GM23338 (cell line): ENCODE measurements around the gene CCN5. TPM values are rescaled to one million over a fixed set of nuclear protein-coding genes. Genes with fewer than 3 reads are reported as not detected.
A peak's percentile ranks its signal among the peaks of the same experiment; 100 is the strongest.

Experiments
- ATAC-seq: fragments of 200-7000 bp; cut with Tn5 transposase; 3 replicates; pipeline ENCODE4 v1.9.1; 2020
- DNase-seq: peaks from one replicate; pipeline ENCODE4 v3.0.0-alpha.2; 2015; ENCODE audit warnings: low spot score
- H2AFZ ChIP-seq: fragments of 200-600 bp; sonication (generic); 2 replicates; pipeline ENCODE4 v1.8.0; 2016; ENCODE audit warnings: antibody characterized with exemption, mild to moderate bottlenecking, moderate library complexity
- H3F3A ChIP-seq: fragments of 200-600 bp; sonication (generic); replicated peaks from 2 replicates; pipeline ENCODE4 v1.8.0; 2017; ENCODE audit warnings: antibody characterized with exemption, mixed run types, low read depth
- H3K27ac ChIP-seq: fragments of 200-600 bp; sonication (generic); 2 replicates; pipeline ENCODE4 v1.6.1; 2016; ENCODE audit warnings: low read depth
- H3K27me3 ChIP-seq: fragments of 200-600 bp; sonication (generic); 2 replicates; pipeline ENCODE4 v1.8.0; 2016; ENCODE audit warnings: mild to moderate bottlenecking, mixed run types, moderate library complexity; ENCODE audit not compliant: insufficient read depth
- H3K36me3 ChIP-seq: fragments of 200-600 bp; sonication (generic); 2 replicates; pipeline ENCODE4 v1.8.0; 2016; ENCODE audit warnings: mild to moderate bottlenecking; ENCODE audit not compliant: insufficient read depth
- H3K4me1 ChIP-seq: fragments of 200-600 bp; sonication (generic); 2 replicates; pipeline ENCODE4 v1.8.0; 2016; ENCODE audit warnings: mild to moderate bottlenecking, moderate library complexity; ENCODE audit not compliant: insufficient read depth
- H3K4me2 ChIP-seq: fragments of 200-600 bp; sonication (generic); 2 replicates; pipeline ENCODE4 v1.7.1; 2017; ENCODE audit warnings: mixed run types
- H3K4me3 ChIP-seq: fragments of 200-600 bp; sonication (generic); 2 replicates; pipeline ENCODE4 v1.6.1; 2016; ENCODE audit warnings: mixed run types
- H3K79me2 ChIP-seq: fragments of 200-600 bp; sonication (generic); replicated peaks from 2 replicates; pipeline ENCODE4 v1.8.0; 2017; ENCODE audit warnings: mild to moderate bottlenecking; ENCODE audit not compliant: insufficient read depth
- H3K9me2 ChIP-seq: fragments of 200-600 bp; sonication (generic); 2 replicates; pipeline ENCODE4 v1.8.0; 2017; ENCODE audit not compliant: insufficient read depth
- H4K20me1 ChIP-seq: fragments of 200-600 bp; sonication (generic); replicated peaks from 2 replicates; pipeline ENCODE4 v1.8.0; 2017; ENCODE audit warnings: mild to moderate bottlenecking; ENCODE audit not compliant: insufficient read depth
- H3K27ac Mint-ChIP-seq: 2 replicates; pipeline ENCODE4 v1.8.0; 2020; ENCODE audit warnings: inconsistent platforms, mild to moderate bottlenecking, moderate library complexity, mixed read lengths
- H3K27me3 Mint-ChIP-seq: 3 replicates; pipeline ENCODE4 v1.8.0; 2022; ENCODE audit warnings: low read depth, mild to moderate bottlenecking, moderate library complexity, mixed read lengths, inconsistent platforms; ENCODE audit not compliant: insufficient read depth, poor library complexity
- H3K36me3 Mint-ChIP-seq: 3 replicates; pipeline ENCODE4 v1.8.0; 2021; ENCODE audit warnings: low read depth, mild to moderate bottlenecking, inconsistent platforms, moderate library complexity, mixed read lengths
- H3K4me1 Mint-ChIP-seq: 3 replicates; pipeline ENCODE4 v1.8.0; 2020; ENCODE audit warnings: mild to moderate bottlenecking, inconsistent platforms, mixed read lengths
- H3K4me3 Mint-ChIP-seq: 3 replicates; pipeline ENCODE4 v1.8.0; 2021; ENCODE audit warnings: moderate library complexity, mild to moderate bottlenecking, inconsistent platforms, mixed read lengths
- H3K9me3 Mint-ChIP-seq: 3 replicates; pipeline ENCODE4 v1.8.0; 2020; ENCODE audit warnings: moderate library complexity, mild to moderate bottlenecking, inconsistent platforms, mixed read lengths
- JUNB ChIP-seq: IDR thresholded peaks from one replicate; pipeline ENCODE4 v1.6.1; 2016; ENCODE audit warnings: antibody characterized with exemption; ENCODE audit not compliant: unreplicated experiment
- NANOG ChIP-seq: IDR thresholded peaks from 2 replicates; pipeline ENCODE4 v1.6.1; 2016; ENCODE audit warnings: antibody characterized with exemption, borderline replicate concordance
- POLR2AphosphoS5 ChIP-seq: IDR thresholded peaks from 2 replicates; pipeline ENCODE4 v1.6.1; 2016; ENCODE audit warnings: antibody characterized with exemption, low read depth
- STAT1 ChIP-seq: IDR thresholded peaks from one replicate; pipeline ENCODE4 v1.6.1; 2016; ENCODE audit warnings: antibody characterized with exemption; ENCODE audit not compliant: unreplicated experiment
- polyA plus RNA-seq: library from polyadenylated mRNA; unstranded; fragments of >200 nt; fragmentation: Nextera tagmentation; extraction: Ambion mirVana; gene quantifications from 2 replicates; pipeline ENCODE4 v1.2.1, GENCODE V29; 2016
- total RNA-seq: library from RNA; depleted of rRNA; stranded (reverse); fragments of >200 nt; shearing (Covaris generic); gene quantifications from 2 replicates; pipeline ENCODE4 v1.2.3, GENCODE V29; 2014
- TF ChIP-seq, protein P1 (sequence below): fragments of 250-450 bp; sonication (Bioruptor Pico); IDR thresholded peaks from 2 replicates; pipeline ENCODE4 v1.5.0; 2020; ENCODE audit warnings: mild to moderate bottlenecking, moderate library complexity
- TF ChIP-seq, protein P2 (sequence below): IDR thresholded peaks from 2 replicates; pipeline ENCODE4 v1.6.1; 2016; ENCODE audit warnings: antibody characterized with exemption

The CCN5 gene
- total and polyA plus RNA-seq, 2 experiments from 2014 or later: not detected

DNA sequence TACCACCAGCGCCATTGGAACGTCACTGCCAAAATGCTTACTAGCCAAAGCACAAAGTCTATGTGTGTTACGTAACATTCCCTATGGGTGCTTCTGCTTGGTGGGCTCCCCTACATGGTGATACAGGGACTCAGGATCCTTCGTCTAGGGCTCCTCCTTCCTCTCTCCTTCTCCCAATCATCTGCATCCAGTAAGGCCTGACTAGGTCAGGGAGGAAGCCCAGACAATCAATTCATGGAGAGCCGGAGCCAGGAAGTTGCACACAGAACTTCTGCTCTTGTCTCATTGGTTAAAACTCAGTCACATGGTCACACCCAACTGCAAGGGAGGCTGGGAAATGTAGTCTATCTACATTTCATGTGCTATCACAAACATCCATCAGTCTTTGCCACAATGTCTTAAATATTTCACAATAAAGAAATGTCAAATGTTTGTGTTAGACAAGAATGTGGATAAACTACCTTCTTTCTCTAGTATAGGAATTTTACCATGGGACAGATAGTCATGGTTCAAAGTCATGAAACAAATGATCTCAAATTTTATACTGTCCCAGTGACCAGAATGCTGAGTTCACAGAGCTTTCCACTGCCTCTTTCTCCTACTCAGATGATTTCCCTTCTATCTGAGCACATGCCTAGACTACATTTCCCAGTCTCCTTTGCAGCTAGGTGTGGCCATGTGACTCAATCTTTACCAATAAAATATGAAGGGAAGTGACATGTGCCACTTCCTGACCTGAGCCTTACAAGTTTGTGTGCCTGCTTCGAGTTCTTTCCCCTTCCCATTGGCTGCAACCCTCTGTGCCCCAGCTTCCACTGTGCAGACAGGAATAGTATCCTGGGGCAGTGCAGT, 21.2 kb downstream of the CCN5 start (continued):
- TF ChIP-seq, protein P1, sequence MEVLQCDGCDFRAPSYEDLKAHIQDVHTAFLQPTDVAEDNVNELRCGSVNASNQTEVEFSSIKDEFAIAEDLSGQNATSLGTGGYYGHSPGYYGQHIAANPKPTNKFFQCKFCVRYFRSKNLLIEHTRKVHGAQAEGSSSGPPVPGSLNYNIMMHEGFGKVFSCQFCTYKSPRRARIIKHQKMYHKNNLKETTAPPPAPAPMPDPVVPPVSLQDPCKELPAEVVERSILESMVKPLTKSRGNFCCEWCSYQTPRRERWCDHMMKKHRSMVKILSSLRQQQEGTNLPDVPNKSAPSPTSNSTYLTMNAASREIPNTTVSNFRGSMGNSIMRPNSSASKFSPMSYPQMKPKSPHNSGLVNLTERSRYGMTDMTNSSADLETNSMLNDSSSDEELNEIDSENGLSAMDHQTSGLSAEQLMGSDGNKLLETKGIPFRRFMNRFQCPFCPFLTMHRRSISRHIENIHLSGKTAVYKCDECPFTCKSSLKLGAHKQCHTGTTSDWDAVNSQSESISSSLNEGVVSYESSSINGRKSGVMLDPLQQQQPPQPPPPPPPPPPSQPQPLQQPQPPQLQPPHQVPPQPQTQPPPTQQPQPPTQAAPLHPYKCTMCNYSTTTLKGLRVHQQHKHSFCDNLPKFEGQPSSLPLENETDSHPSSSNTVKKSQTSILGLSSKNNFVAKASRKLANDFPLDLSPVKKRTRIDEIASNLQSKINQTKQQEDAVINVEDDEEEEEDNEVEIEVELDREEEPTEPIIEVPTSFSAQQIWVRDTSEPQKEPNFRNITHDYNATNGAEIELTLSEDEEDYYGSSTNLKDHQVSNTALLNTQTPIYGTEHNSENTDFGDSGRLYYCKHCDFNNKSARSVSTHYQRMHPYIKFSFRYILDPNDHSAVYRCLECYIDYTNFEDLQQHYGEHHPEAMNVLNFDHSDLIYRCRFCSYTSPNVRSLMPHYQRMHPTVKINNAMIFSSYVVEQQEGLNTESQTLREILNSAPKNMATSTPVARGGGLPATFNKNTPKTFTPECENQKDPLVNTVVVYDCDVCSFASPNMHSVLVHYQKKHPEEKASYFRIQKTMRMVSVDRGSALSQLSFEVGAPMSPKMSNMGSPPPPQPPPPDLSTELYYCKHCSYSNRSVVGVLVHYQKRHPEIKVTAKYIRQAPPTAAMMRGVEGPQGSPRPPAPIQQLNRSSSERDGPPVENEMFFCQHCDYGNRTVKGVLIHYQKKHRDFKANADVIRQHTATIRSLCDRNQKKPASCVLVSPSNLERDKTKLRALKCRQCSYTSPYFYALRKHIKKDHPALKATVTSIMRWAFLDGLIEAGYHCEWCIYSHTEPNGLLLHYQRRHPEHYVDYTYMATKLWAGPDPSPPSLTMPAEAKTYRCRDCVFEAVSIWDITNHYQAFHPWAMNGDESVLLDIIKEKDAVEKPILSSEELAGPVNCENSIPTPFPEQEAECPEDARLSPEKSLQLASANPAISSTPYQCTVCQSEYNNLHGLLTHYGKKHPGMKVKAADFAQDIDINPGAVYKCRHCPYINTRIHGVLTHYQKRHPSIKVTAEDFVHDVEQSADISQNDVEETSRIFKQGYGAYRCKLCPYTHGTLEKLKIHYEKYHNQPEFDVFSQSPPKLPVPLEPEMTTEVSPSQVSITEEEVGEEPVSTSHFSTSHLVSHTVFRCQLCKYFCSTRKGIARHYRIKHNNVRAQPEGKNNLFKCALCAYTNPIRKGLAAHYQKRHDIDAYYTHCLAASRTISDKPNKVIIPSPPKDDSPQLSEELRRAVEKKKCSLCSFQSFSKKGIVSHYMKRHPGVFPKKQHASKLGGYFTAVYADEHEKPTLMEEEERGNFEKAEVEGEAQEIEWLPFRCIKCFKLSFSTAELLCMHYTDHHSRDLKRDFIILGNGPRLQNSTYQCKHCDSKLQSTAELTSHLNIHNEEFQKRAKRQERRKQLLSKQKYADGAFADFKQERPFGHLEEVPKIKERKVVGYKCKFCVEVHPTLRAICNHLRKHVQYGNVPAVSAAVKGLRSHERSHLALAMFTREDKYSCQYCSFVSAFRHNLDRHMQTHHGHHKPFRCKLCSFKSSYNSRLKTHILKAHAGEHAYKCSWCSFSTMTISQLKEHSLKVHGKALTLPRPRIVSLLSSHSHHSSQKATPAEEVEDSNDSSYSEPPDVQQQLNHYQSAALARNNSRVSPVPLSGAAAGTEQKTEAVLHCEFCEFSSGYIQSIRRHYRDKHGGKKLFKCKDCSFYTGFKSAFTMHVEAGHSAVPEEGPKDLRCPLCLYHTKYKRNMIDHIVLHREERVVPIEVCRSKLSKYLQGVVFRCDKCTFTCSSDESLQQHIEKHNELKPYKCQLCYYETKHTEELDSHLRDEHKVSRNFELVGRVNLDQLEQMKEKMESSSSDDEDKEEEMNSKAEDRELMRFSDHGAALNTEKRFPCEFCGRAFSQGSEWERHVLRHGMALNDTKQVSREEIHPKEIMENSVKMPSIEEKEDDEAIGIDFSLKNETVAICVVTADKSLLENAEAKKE: no peak
- TF ChIP-seq, protein P2, sequence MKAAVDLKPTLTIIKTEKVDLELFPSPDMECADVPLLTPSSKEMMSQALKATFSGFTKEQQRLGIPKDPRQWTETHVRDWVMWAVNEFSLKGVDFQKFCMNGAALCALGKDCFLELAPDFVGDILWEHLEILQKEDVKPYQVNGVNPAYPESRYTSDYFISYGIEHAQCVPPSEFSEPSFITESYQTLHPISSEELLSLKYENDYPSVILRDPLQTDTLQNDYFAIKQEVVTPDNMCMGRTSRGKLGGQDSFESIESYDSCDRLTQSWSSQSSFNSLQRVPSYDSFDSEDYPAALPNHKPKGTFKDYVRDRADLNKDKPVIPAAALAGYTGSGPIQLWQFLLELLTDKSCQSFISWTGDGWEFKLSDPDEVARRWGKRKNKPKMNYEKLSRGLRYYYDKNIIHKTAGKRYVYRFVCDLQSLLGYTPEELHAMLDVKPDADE: peak; percentile 89
- TF ChIP-seq STAT1 (no peak), POLR2AphosphoS5 (no peak), NANOG (no peak)

DNA sequence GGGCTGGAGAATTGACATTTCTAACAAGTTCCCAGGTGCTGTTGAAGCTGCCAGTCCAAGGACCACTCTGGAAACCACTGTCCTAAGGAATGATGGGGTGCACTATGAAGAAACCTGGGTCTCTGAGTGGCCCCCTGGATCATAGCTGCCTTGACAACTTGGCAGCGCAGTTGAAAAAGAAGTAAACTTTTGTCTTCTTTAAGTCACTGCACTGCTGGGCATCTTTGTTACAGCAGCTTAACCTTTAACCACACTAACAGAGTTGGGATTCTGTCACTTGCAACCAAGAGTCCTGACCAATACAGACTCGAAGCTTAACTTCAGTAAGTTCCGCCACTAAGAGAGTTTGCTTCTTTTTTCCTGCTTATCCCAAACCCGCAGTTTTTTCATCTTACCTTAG, 21.9 kb downstream of the CCN5 start:
- H3K4me3 Mint-ChIP-seq: no peak overlapping the region
- Histone ChIP-seq H3K79me2 (no peaks in the 10 kb centered on the region), H2AFZ (no peak overlapping the region), H3K9me2 (no peaks in the 10 kb centered on the region), H3K4me1 (no peaks in the 10 kb centered on the region), H3K27me3 (no peaks in the 10 kb centered on the region), H3K4me2 (no peak overlapping the region), H3K4me3 (no peak overlapping the region), H3K27ac (no peak overlapping the region), H3F3A (no peaks in the 10 kb centered on the region), H3K36me3 (no peaks in the 10 kb centered on the region), H4K20me1 (no peaks in the 10 kb centered on the region)
- no peaks in the 10 kb centered on the region; the same call in 1 of the 3 replicates for H3K9me3 Mint-ChIP-seq
- peaks cover 4% of the 10 kb centered on the region; the same call in 1 of the 3 replicates for H3K36me3 Mint-ChIP-seq
- no peak for DNase-seq
- no peak overlapping the region for H3K27ac Mint-ChIP-seq
- H3K27me3 Mint-ChIP-seq: peaks cover 5% of the 10 kb centered on the region
- no peak for TF ChIP-seq JUNB
- TF ChIP-seq NANOG: no peak
- TF ChIP-seq POLR2AphosphoS5: no peak
- no peak for ATAC-seq
- H3K4me1 Mint-ChIP-seq: peaks cover 28% of the 10 kb centered on the region
